H1 (cell line): Measurements from ENCODE around the gene ATP6V0A4. TPM values are rescaled to one million over a fixed set of nuclear protein-coding genes. Genes with fewer than 3 reads are reported as not detected.

Experiments used
- CTCF ChIA-PET: fragments of 300-600 bp; sonication (Branson Sonifier 250); formaldehyde crosslinking; loops from one replicate; lab custom pipeline; 2021; ENCODE audit not compliant: partially characterized antibody; lab: Charles Lee
- POLR2A ChIA-PET: fragments of 300-600 bp; sonication (Branson Sonifier 250); formaldehyde crosslinking; loops from one replicate; lab custom pipeline; 2021; ENCODE audit warnings: inconsistent platforms; ENCODE audit not compliant: partially characterized antibody; lab: Charles Lee
- DNase-seq, 2 experiments: peaks; one replicate each; pipeline versions ENCODE4 v3.0.0 to v3.0.0-alpha.2; 2010 to 2022; ENCODE audit warnings: low spot score in 2 of 2, low read depth in 1 of 2, mixed read lengths in 1 of 2
- FAIRE-seq: peaks from 2 replicates; lab custom pipeline; 2011; peaks lifted over from hg19 to GRCh38; lab: Jason Lieb, UNC
- H2AFZ ChIP-seq: 2 replicates; pipeline ENCODE4 v1.8.1; 2012; ENCODE audit warnings: low read length, inconsistent platforms
- H2AK5ac ChIP-seq: 2 replicates; pipeline ENCODE4 v1.6.1; 2013; ENCODE audit warnings: low read depth, low read length
- H2BK120ac ChIP-seq: replicated peaks from 2 replicates; pipeline ENCODE3; 2013; ENCODE audit warnings: low read depth, low read length, inconsistent platforms
- H2BK12ac ChIP-seq: 2 replicates; pipeline ENCODE4 v1.6.1; 2013; ENCODE audit warnings: low read depth, low read length
- H2BK15ac ChIP-seq: 2 replicates; pipeline ENCODE4 v1.6.1; 2013; ENCODE audit warnings: low read length
- H2BK20ac ChIP-seq: 2 replicates; pipeline ENCODE4 v1.6.1; 2013; ENCODE audit warnings: low read length
- H2BK5ac ChIP-seq: 2 replicates; pipeline ENCODE4 v1.6.1; 2013; ENCODE audit warnings: low read depth, low read length
- H3K14ac ChIP-seq: 2 replicates; pipeline ENCODE4 v1.6.1; 2013; ENCODE audit warnings: inconsistent platforms; ENCODE audit not compliant: insufficient read length
- H3K18ac ChIP-seq: 2 replicates; pipeline ENCODE4 v1.6.1; 2013; ENCODE audit warnings: low read length; ENCODE audit errors: extremely low read depth
- H3K23ac ChIP-seq: 2 replicates; pipeline ENCODE4 v1.6.1; 2013; ENCODE audit warnings: inconsistent platforms; ENCODE audit not compliant: insufficient read length
- H3K23me2 ChIP-seq: 2 replicates; pipeline ENCODE4 v1.6.1; 2013; ENCODE audit warnings: low read depth, low read length
- H3K27ac ChIP-seq: 2 replicates; pipeline ENCODE4 v1.6.1; 2011; ENCODE audit warnings: low read depth, low read length, inconsistent platforms
- H3K27me3 ChIP-seq, 4 experiments: replicated peaks in 1 of 4; 1 replicate in 1 of 4; 2 replicates in 3 of 4; pipeline versions ENCODE4 v1.6.1 to v1.8.1; 2011 to 2013; ENCODE audit warnings: low read length in 3 of 4, mild to moderate bottlenecking in 3 of 4, inconsistent platforms in 2 of 4, mixed read lengths in 2 of 4, moderate library complexity in 1 of 4; ENCODE audit not compliant: control insufficient read depth in 3 of 4, insufficient read depth in 3 of 4; ENCODE audit errors: extremely low read depth in 1 of 4
- H3K36me3 ChIP-seq, 4 experiments: 2 replicates each; pipeline versions ENCODE4 v1.6.1 to v1.8.1; 2011 to 2013; ENCODE audit warnings: mild to moderate bottlenecking in 4 of 4, low read length in 3 of 4, moderate library complexity in 2 of 4, control low read depth in 1 of 4, inconsistent platforms in 1 of 4; ENCODE audit not compliant: insufficient read depth in 4 of 4, control insufficient read depth in 2 of 4
- H3K4ac ChIP-seq: replicated peaks from 2 replicates; pipeline ENCODE3; 2013; ENCODE audit warnings: low read length, low read depth, mixed read lengths, inconsistent platforms; ENCODE audit not compliant: insufficient read length
- H3K4me1 ChIP-seq, 4 experiments: replicated peaks in 1 of 4; 1 replicate in 1 of 4; 2 replicates in 3 of 4; pipeline versions ENCODE4 v1.6.1 to v1.8.1; 2011 to 2013; ENCODE audit warnings: low read length in 3 of 4, inconsistent platforms in 2 of 4, mixed read lengths in 1 of 4; ENCODE audit not compliant: insufficient read depth in 4 of 4, control insufficient read depth in 3 of 4
- H3K4me2 ChIP-seq, 2 experiments: 2 replicates each; pipeline versions ENCODE4 v1.6.1 to v1.8.1; 2011 to 2013; ENCODE audit warnings: low read depth in 2 of 2, low read length in 2 of 2, control low read depth in 1 of 2, inconsistent platforms in 1 of 2, mild to moderate bottlenecking in 1 of 2; ENCODE audit not compliant: insufficient read depth in 1 of 2
- H3K4me3 ChIP-seq, 4 experiments: fragments of 200-600, 300-600 bp in 1 of 4; sonication (generic), shearing (Covaris generic), sonication (Bioruptor Twin) in 1 of 4; 2 replicates each; pipeline versions ENCODE4 v1.5.1 to v1.8.1; 2011 to 2016; ENCODE audit warnings: low read length in 4 of 4, low read depth in 3 of 4, control low read depth in 2 of 4, inconsistent platforms in 2 of 4, mild to moderate bottlenecking in 2 of 4, mixed read lengths in 1 of 4, moderate library complexity in 1 of 4; ENCODE audit not compliant: insufficient read depth in 2 of 4; ENCODE audit errors: extremely low read depth in 1 of 4
- H3K56ac ChIP-seq: replicated peaks from 2 replicates; pipeline ENCODE3; 2013; ENCODE audit warnings: low read depth, mild to moderate bottlenecking, mixed read lengths, low read length, inconsistent platforms; ENCODE audit not compliant: insufficient read length
- H3K79me1 ChIP-seq: 2 replicates; pipeline ENCODE4 v1.6.1; 2013; ENCODE audit warnings: low read depth, low read length, control low read depth
- H3K79me2 ChIP-seq, 2 experiments: 2 replicates each; pipeline versions ENCODE4 v1.6.1 to v1.8.1; 2012 to 2013; ENCODE audit warnings: low read length in 2 of 2, mild to moderate bottlenecking in 2 of 2, inconsistent platforms in 1 of 2; ENCODE audit not compliant: insufficient read depth in 2 of 2, control insufficient read depth in 1 of 2
- H3K9ac ChIP-seq, 4 experiments: replicated peaks in 1 of 4; 1 replicate in 1 of 4; 2 replicates in 3 of 4; pipeline versions ENCODE4 v1.6.1 to v1.8.1; 2011 to 2013; ENCODE audit warnings: low read depth in 3 of 4, low read length in 3 of 4, control low read depth in 2 of 4, mild to moderate bottlenecking in 2 of 4, moderate library complexity in 2 of 4, inconsistent platforms in 1 of 4; ENCODE audit errors: extremely low read depth in 1 of 4
- H3K9me3 ChIP-seq, 2 experiments: 2 replicates each; pipeline versions ENCODE4 v1.6.1 to v1.8.1; 2012 to 2013; ENCODE audit warnings: mild to moderate bottlenecking in 2 of 2, moderate library complexity in 2 of 2, control low read depth in 1 of 2, inconsistent platforms in 1 of 2, low read depth in 1 of 2, low read length in 1 of 2, mixed read lengths in 1 of 2; ENCODE audit not compliant: insufficient read depth in 2 of 2
- H4K20me1 ChIP-seq, 2 experiments: replicated peaks in 1 of 2; 2 replicates each; pipeline versions ENCODE3 to v1.8.1; 2011 to 2013; ENCODE audit warnings: inconsistent platforms in 2 of 2, low read length in 2 of 2, mild to moderate bottlenecking in 1 of 2; ENCODE audit not compliant: insufficient read depth in 2 of 2, control insufficient read depth in 1 of 2
- H4K5ac ChIP-seq: 2 replicates; pipeline ENCODE4 v1.6.1; 2013; ENCODE audit warnings: low read length, low read depth, mixed read lengths, inconsistent platforms; ENCODE audit not compliant: insufficient read length
- H4K8ac ChIP-seq: 2 replicates; pipeline ENCODE4 v1.8.0; 2013; ENCODE audit warnings: mild to moderate bottlenecking, moderate library complexity, low read length, inconsistent platforms; ENCODE audit not compliant: insufficient read depth; ENCODE audit errors: extremely low read depth
- H4K91ac ChIP-seq: replicated peaks from 2 replicates; pipeline ENCODE3; 2013; ENCODE audit warnings: low read length, mixed read lengths, inconsistent platforms; ENCODE audit not compliant: insufficient read length
- SIX5 ChIP-seq: IDR thresholded peaks from 2 replicates; pipeline ENCODE4 v1.6.1; 2011; ENCODE audit warnings: mild to moderate bottlenecking, low read depth, low read length
- YY1 ChIP-seq: IDR thresholded peaks from 2 replicates; pipeline ENCODE4 v1.6.1; 2011; ENCODE audit warnings: low read depth, mild to moderate bottlenecking, low read length
- WGBS, 2 experiments: shearing (Covaris generic) in 1 of 2; methylation state at CpG; one replicate each; pipeline versions ENCODE4 v1.1.6 to v1.1.7; 2013 to 2015; ENCODE audit warnings: low lambda C conversion rate in 2 of 2, mixed read lengths in 2 of 2, inconsistent platforms in 1 of 2, low coverage in 1 of 2, missing lambda C conversion rate in 1 of 2; ENCODE audit not compliant: insufficient replicate concordance in 2 of 2, insufficient coverage in 1 of 2, insufficient read length in 1 of 2; ENCODE audit errors: extremely low coverage in 1 of 2, missing lambda C conversion rate in 1 of 2; 5-methylcytosine and 5-hydroxymethylcytosine counted together
- polyA plus RNA-seq, 7 experiments: library from polyadenylated mRNA; depleted of rRNA in 3 of 7; stranded (reverse) in 5 of 7; unstranded in 2 of 7; fragments of >200 nt in 5 of 7; fragments of 200-250 nt in 2 of 7; gene quantifications; 1 replicate in 5 of 7; 2 replicates in 1 of 7; 4 replicates in 1 of 7; pipeline versions ENCODE4 v1.2.1 to v1.2.3, GENCODE V29; 2011 to 2013; ENCODE audit warnings: missing spikeins in 2 of 7, mixed read lengths in 2 of 7
- total RNA-seq: library from RNA; stranded (reverse); fragmentation: NEBNext Ultra II Directional; extraction: Animal tissue kit (Norgen Biotek cat#: 25700); gene quantifications from 2 replicates; pipeline ENCODE4 v1.2.1, GENCODE V29; 2021

The ATP6V0A4 gene
- total and polyA plus RNA-seq, 2 of the 8 experiments (the other 6 are each of a cell fraction or from before 2014, with no cell fraction given) = 0.47 to 1.6 TPM

GRCh38 chr7:138657854-138658386 lies 140.1 kb downstream of the ATP6V0A4 start:
- H2AFZ ChIP-seq = no peak overlapping the region
- DNase-seq (no peak), FAIRE-seq (no peak)
- H3K23ac ChIP-seq = no peak overlapping the region
- H2AK5ac ChIP-seq = no peak overlapping the region
- H3K4me1 ChIP-seq = peaks cover 0 to 9% (median 3%) of the 10 kb centered on the region in 4 experiments; a peak in 5 of 7 replicates
- H3K4me3 ChIP-seq = no peak overlapping the region
- no peak overlapping the region for H4K5ac ChIP-seq
- no peaks in the 10 kb centered on the region for H3K79me1 ChIP-seq
- no peaks in the 10 kb centered on the region for H4K20me1 ChIP-seq
- peak overlapping the region; percentile 67; the same call in 1 of the 2 replicates for H2BK20ac ChIP-seq
- H3K9me3 ChIP-seq = peaks cover 6 to 10% of the 10 kb centered on the region in 2 experiments; a peak in 3 of 4 replicates
- no peak overlapping the region for H2BK12ac ChIP-seq
- no peak overlapping the region for H2BK120ac ChIP-seq
- no peaks in the 10 kb centered on the region; a peak in 2 of 7 replicates for H3K27me3 ChIP-seq
- H3K27ac ChIP-seq = no peak overlapping the region
- H3K79me2 ChIP-seq = no peaks in the 10 kb centered on the region
- H3K18ac ChIP-seq = no peak overlapping the region
- no peak overlapping the region for H2BK5ac ChIP-seq
- ChIA-PET POLR2A (no interaction called here), CTCF (interaction anchor here (1.6 to 1.8 kb wide), 2 partner anchors 10 to 13 kb away, joined by 3 to 5 read pairs; no protein-coding TSS in a partner anchor)
- peak overlapping the region; percentile 59 for H3K4ac ChIP-seq
- H4K91ac ChIP-seq = no peak overlapping the region
- H3K23me2 ChIP-seq = no peaks in the 10 kb centered on the region
- H3K36me3 ChIP-seq = peaks cover 0 to 5% (median 0%) of the 10 kb centered on the region in 4 experiments; a peak in 1 of 8 replicates
- 86% methylated on average over 4 of the region's 4 CpGs; no CpG with 5 or more reads in 1 of the 2 experiments for WGBS, 2 experiments
- peak; percentile 69; the same call in 1 of the 2 replicates for TF ChIP-seq YY1
- no peak for TF ChIP-seq SIX5
- no peak overlapping the region for H3K9ac ChIP-seq
- no peak overlapping the region for H3K4me2 ChIP-seq
- H3K56ac ChIP-seq = no peak overlapping the region
- H3K14ac ChIP-seq = no peak overlapping the region
- H4K8ac ChIP-seq = no peak overlapping the region
- no peak overlapping the region for H2BK15ac ChIP-seq
